GM18508 (cell line): ENCODE results near the gene PROP1.
"Not testable (repeated sequence)": the region's sequence is repeated elsewhere in the genome, so short reads cannot be mapped to it uniquely, and the experiment has no call there.

ENCODE experiments used
- ATAC-seq: cut with Tn5 transposase; IDR thresholded peaks from one replicate; pipeline ENCODE4 v1.9.1; 2021; ENCODE audit warnings: moderate number of reproducible peaks; ENCODE audit not compliant: insufficient read depth, unreplicated experiment

PROP1 gene

GRCh38 chr5:177983763-177984583 is 12.1 kb downstream of the PROP1 start:
- no peak for ATAC-seq

- no peak for ATAC-seq
These were observed 13.1 kb downstream of the PROP1 start for GRCh38 chr5:177982956-177983355.

- ATAC-seq = no peak
These were observed 13.8 kb downstream of the PROP1 start for GRCh38 chr5:177982072-177982727.

- no peak for ATAC-seq
These were observed 14.6 kb downstream of the PROP1 start for GRCh38 chr5:177981296-177982071.

GRCh38 chr5:177980743-177981151 is 15.3 kb downstream of the PROP1 start:
- no peak for ATAC-seq

GRCh38 chr5:177977600-177977999 is 18.4 kb downstream of the PROP1 start:
- not testable (repeated sequence) for ATAC-seq

- no peak for ATAC-seq
These were observed 22.9 kb downstream of the PROP1 start for GRCh38 chr5:177973066-177973635.

- ATAC-seq = no peak
These were observed 23.4 kb downstream of the PROP1 start for GRCh38 chr5:177972613-177973012.

- not testable (repeated sequence) for ATAC-seq
These were observed 24.0 kb downstream of the PROP1 start for GRCh38 chr5:177972014-177972413.

GRCh38 chr5:177968661-177969211 is 27.3 kb downstream of the PROP1 start:
- no peak for ATAC-seq

GRCh38 chr5:177967221-177967887 is 28.7 kb downstream of the PROP1 start:
- no peak for ATAC-seq

- ATAC-seq = no peak
These were observed 29.2 kb downstream of the PROP1 start for GRCh38 chr5:177966839-177967166.

- ATAC-seq = no peak
These were observed 29.8 kb downstream of the PROP1 start for GRCh38 chr5:177966009-177966838.

GRCh38 chr5:177964471-177964870 is 31.6 kb downstream of the PROP1 start:
- ATAC-seq = no peak

GRCh38 chr5:177963966-177964365 is 32.1 kb downstream of the PROP1 start:
- ATAC-seq = no peak

- no peak for ATAC-seq
These were observed 36.7 kb downstream of the PROP1 start for GRCh38 chr5:177959315-177959714.

- ATAC-seq = no peak
These were observed 37.3 kb downstream of the PROP1 start for GRCh38 chr5:177958696-177959095.

- ATAC-seq = no peak
These were observed 38.8 kb downstream of the PROP1 start for GRCh38 chr5:177957241-177957640.

- not testable (repeated sequence) for ATAC-seq
These were observed 42.9 kb downstream of the PROP1 start for GRCh38 chr5:177953101-177953500.
